Stimulated activated CD8-positive, alpha-beta memory T cell treated with anti-CD3 and anti-CD28 coated beads, Interleukin-15, amount 100 ng/mL, for 48 hours (primary cell): Measurements from ENCODE around the gene CD58.
"Not testable (repeated sequence)": the region's sequence is repeated elsewhere in the genome, so short reads cannot be mapped to it uniquely, and the experiment has no call there.

ENCODE experiments used
- DNase-seq, 2 donors: peaks; one replicate each; pipeline ENCODE4 v3.0.0-alpha.2; 2020; ENCODE audit warnings: low read depth in 2 of 2

Gene CD58

GRCh38 chr1:116570358-116571214, at the start of gene CD58:
Gene CD58, minus strand, starts transcription at chr1:116571026. Its CDS starts 54 bp downstream, at chr1:116570972.
- DNase-seq, result peak; percentile 86 to 89

DNA sequence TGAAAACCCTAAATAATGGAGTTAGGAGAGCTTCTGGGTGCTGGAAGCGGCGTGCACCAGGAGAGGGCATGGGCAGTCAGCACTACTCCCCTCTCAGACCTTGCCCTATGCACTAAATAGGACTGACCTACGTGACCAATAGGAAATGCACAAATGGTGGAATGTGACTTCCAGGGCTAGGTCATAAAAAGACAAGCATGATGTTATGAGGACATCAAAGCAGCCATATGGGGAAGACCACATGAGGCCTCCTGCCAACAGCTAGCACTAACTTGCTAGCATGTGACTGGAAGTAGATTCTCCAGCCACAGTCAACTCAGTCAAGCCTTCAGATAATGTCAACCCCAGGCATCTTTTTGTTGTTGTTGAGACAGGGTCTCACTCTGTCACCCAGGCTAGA, 49.6 kb upstream of the CD58 start:
- not testable (repeated sequence) for DNase-seq

GRCh38 chr1:116619106-116619505, 48.3 kb upstream of the CD58 start:
- DNase-seq, result not testable (repeated sequence)

- DNase-seq, result not testable (repeated sequence)
These were observed 47.0 kb upstream of the CD58 start for GRCh38 chr1:116617808-116618207.

GRCh38 chr1:116613825-116614224, 43.0 kb upstream of the CD58 start:
- DNase-seq, result not testable (repeated sequence)

DNA sequence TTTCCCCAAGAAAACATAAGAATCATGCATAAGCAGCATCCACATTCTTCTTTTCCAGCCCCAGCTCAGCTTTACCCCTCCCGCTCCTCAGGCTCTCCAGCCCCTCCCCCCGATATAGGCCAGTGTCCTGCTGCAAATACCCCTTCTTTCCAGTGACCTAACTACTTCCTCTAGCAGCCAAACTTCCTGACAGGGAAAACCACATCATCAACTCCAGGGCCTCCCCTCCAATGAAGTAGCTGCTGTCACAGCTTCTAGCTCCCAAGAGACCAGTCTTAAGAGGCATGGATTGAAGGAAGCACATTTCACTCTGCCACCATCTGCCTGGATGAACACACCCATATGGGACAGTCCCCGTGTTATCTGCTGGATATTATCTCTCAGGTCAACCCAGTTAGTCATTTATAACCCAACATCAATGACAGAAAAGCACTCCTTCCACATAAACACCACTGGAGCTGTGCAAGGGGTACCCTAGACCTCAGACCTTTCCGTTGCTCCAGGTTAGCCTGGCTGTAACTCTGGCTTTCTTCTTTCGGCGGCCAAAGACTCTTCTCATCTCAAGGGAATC, 39.1 kb upstream of the CD58 start:
- DNase-seq, result not testable (repeated sequence)

DNA sequence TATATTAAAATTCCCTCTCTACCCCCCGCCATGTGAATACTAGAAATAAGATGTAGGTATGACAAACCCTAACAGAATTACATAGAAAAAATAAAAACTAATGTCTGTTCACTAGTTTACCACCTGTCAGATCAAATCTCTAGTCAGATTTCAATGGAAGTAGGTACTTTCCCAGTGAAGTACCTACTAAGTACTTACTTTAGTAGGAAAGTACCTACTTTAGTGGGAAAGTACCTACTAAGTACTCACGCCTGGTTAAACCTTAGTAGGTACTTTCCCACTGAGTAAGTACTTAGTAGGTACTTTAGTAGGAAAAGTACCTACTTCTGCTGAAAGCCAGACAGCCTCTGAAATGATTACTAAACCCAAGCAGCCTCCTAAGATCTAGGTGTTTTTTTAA, 38.0 kb upstream of the CD58 start:
- DNase-seq, result not testable (repeated sequence)

- DNase-seq, result not testable (repeated sequence)
These were observed 37.3 kb upstream of the CD58 start for GRCh38 chr1:116608151-116608550.

DNA sequence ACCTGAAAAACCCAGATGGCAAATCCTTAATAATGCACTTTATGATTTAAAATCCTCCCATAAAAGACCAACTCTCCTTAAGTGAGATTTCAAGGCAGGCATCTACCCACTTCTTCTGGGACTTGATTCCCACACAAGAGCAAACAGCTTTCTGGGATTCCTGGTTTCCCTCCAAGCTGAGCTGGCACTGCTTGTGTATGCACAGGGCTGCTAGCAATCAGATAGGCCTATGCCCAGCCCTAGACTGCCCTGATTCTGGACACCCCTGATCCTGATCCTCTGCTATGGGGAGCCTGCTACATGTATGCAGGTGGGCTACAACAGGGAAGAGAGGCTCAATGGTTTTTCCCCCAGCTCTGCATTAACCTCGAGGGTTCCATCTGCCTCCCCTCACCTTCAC, 36.6 kb upstream of the CD58 start:
- not testable (repeated sequence) for DNase-seq

- not testable (repeated sequence) for DNase-seq
These were observed 35.2 kb upstream of the CD58 start for GRCh38 chr1:116606067-116606466.

DNA sequence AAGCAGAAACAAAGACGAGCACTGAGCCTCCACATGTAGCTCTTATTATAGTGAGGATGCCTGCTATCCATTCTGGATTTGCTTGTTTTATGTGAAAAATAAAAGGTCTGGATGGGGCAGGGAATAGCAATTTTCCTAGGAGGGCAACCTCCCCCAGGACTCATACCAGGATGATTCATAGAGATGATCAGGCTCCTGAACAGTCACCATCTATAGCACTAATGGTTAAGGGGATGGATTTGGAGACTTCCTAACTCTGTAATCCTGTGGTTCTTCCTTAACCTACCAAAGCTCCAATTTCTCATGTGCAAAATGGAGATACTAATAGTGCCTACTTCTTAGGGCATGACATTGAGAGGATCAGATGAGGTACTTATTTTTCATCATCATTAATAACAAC, 34.5 kb upstream of the CD58 start:
- no peak for DNase-seq

GRCh38 chr1:116604408-116604807, 33.6 kb upstream of the CD58 start:
- DNase-seq, result not testable (repeated sequence)

DNA sequence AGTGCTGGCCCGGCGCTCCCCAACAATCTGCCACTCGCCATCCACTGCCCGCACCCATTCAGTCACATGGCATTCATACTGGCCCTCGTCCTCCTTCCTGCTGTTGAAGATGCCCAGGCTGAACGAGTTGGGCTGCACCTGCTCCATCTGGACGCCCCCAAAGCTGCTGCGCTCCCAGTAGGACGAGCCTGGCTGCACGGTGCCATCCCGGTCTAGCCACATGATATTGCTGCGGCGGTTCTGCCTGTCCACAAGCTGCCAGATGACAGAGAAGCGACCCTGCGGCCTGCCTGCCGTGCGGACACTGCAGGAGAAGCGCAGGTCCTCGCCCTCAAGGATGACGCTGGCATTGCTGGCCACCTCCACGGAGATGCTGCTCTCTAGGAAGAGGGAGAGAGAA, 32.8 kb upstream of the CD58 start:
- not testable (repeated sequence) for DNase-seq

GRCh38 chr1:116599369-116599768, 28.5 kb upstream of the CD58 start:
- not testable (repeated sequence) for DNase-seq

- not testable (repeated sequence) for DNase-seq
These were observed 27.7 kb upstream of the CD58 start for GRCh38 chr1:116598420-116599036.

DNA sequence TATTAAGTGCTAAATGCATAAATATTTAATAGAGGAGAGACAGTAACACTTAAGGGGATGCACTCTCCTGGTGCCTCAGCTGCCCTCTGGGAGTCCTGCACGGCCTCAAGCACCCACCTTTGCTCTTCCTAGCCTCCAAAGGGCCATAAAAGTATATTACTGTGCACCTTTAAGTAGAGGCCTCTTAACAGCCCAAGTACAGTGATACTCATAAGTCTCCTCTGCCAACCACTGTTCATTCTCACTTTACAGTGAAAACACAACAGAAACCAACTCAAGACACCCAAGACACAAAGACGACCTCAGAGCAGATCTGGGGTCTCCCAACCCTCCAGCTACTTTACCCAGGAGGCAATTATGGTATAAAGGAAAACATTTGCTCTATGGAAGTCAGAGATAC, 26.6 kb upstream of the CD58 start:
- not testable (repeated sequence) for DNase-seq

- not testable (repeated sequence) for DNase-seq
These were observed 26.0 kb upstream of the CD58 start for GRCh38 chr1:116596742-116597307.

DNA sequence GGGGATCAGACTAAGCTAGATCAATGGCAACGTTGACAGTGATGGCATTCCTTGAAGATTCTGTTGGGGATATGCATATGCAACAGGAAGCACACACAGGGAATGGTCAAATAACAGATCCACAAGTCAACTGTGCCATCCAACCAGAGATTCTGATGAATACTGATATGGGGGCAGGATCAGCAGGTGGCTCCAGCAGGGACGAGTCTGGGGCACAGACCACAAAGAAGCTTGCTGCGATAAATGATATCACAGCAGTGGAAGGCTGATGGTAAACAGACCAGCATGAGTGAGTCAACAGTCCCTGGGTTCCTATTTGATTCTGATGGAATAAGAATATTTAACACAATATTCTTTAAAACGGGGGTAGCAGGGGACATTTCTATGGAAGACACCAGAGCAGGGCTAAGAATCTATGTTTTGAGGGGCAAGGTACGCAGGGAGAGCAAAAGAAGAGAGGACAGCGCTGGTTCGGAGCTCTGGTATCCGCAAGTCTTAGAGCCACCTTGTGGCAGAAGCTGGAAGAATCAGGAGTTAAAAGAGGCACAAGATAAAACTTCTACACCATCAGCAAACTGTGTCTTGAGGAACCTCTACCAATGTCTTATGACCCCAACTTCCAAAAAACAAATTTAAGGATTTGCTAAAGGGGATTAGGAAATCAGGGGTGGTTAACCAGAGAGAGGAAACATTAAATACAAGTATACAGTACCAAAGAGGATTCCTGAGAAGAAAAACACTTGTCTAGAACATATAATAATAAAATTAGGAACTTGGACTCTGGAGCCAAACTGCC, 25.3 kb upstream of the CD58 start:
- DNase-seq, result peak in 1 of 2 donors; percentile 17

GRCh38 chr1:116595065-116595840, 24.4 kb upstream of the CD58 start:
- not testable (repeated sequence) for DNase-seq

DNA sequence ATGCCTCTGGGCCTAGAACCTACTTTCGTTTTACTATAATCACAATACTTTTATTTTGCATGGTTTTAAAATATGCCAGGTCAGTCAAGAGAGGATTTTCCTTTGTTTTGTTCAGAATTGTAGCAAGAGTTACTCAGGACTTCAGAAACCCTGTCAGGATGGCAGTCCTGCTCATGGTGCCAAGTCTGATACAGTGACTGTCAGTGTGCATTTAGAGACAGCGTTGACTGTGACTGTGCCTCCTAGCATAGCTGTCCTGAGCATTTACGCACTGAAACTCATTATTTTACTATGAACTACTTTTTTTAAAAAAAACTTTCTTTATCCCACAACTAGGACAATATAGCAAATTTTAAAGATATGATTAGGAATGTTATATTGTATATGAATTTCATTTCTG, 23.2 kb upstream of the CD58 start:
- not testable (repeated sequence) for DNase-seq

DNA sequence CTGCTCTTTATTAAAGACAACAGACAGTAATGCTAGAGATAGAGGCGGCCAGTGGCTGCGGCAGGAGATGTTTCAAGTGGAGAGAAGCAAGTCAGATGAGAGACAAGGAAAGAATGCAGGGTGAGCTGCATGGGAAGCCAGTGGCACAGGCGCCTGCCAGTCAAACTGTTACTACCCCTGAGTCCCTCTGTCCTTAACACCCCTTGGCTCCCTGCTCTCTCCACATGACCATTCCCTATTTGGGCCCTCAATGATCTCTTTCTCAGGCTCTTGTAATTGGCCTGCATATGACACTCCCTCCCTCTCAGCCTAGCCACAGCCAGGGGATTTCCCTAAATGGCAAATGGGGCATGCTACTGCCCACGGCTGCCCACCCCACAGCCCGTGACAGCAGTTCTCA, 22.6 kb upstream of the CD58 start:
- not testable (repeated sequence) for DNase-seq
